ENCODE data around the gene NPW. TPM values are rescaled to one million over a fixed set of nuclear protein-coding genes. Genes with fewer than 3 reads are reported as not detected.
A peak's percentile ranks its signal among the peaks of the same experiment; 100 is the strongest.

The NPW gene
- total RNA-seq, 1 experiment from 2014 or later, result 7.1 TPM

DNA sequence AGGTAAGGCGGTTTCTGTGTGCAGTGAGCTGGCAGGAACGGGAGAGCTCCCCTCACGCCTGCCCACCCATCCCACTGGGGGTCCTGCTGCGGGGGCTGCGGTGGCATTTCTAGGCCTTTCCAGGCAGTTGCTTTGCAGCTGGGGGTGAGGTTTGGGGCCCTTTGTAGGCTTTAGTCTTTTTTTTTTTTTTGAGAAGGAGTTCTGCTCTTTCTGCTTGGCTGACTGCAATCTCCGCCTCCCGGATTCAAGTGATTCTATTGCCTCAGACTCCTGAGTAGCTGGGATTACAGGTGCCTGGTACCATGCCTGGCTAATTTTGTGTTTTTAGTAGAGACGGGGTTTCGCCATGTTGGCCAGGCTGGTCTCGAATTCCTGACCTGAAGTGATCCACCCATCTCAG is 39.3 kb downstream of the NPW start:
- no peaks in the 10 kb centered on the region for H3K27me3 ChIP-seq (ENCODE audit: insufficient read depth, low read length)
- no peak overlapping the region for H3K4ac ChIP-seq (ENCODE audit: low read depth, low read length)
- H3K23ac ChIP-seq (ENCODE audit: insufficient read length, low read depth, low read length), result no peak overlapping the region
- H4K20me1 ChIP-seq (ENCODE audit: control insufficient read depth, insufficient read depth, insufficient read length), result peaks cover 2% of the 10 kb centered on the region
- no peaks in the 10 kb centered on the region for H3K9me3 ChIP-seq (ENCODE audit: control insufficient read depth, low read depth, low read length)
- Mint-ChIP-seq H3K27me3 (ENCODE audit: low read depth) (no peaks in the 10 kb centered on the region), H3K4me1 (no peaks in the 10 kb centered on the region), H3K9me3 (no peaks in the 10 kb centered on the region), H3K36me3 (ENCODE audit: insufficient read depth in 1 of 3, low read depth in 3 of 3) (peaks cover 0 to 29% (median 18%) of the 10 kb centered on the region in 3 experiments; a peak in 5 of 7 replicates), H3K27ac (peak overlapping the region in 2 of 3 experiments; percentile 25 to 95; a peak in 1 of 7 replicates), H3K4me3 (no peak overlapping the region; a peak in 1 of 5 replicates)
- H4K8ac ChIP-seq (replicated peaks; ENCODE audit: insufficient read length, low read depth, low read length), result no peak overlapping the region
- no peak overlapping the region for H2BK12ac ChIP-seq (ENCODE audit: insufficient read length, low read depth, low read length)
- H2AK5ac ChIP-seq (ENCODE audit: insufficient read length, low read length), result no peak overlapping the region
- no peaks in the 10 kb centered on the region for H3K4me1 ChIP-seq (ENCODE audit: insufficient read depth, low read length)
- no peak overlapping the region for H3K14ac ChIP-seq (ENCODE audit: insufficient read depth, low read length)
- H3T11ph ChIP-seq (ENCODE audit: low read length), result no peak overlapping the region
- H4K5ac ChIP-seq (ENCODE audit: insufficient read length, low read depth, low read length), result no peak overlapping the region
- H3K4me2 ChIP-seq (ENCODE audit: insufficient read depth, insufficient read length, low read length), result no peak overlapping the region
- no peak overlapping the region for H3K18ac ChIP-seq (ENCODE audit: insufficient read length, low read depth, low read length)
- no peak overlapping the region for H2BK120ac ChIP-seq (ENCODE audit: low read depth, low read length, poor library complexity, severe bottlenecking)
- no peaks in the 10 kb centered on the region for H3K79me2 ChIP-seq (ENCODE audit: insufficient read depth, low read length)
- no peak overlapping the region for H2BK5ac ChIP-seq (ENCODE audit: insufficient read length, low read length)
- no peak overlapping the region for H3K56ac ChIP-seq (ENCODE audit: insufficient read length, low read depth, low read length)
- peaks cover 3% of the 10 kb centered on the region for H3K23me2 ChIP-seq (ENCODE audit: insufficient read length, low read depth, low read length, poor library complexity, severe bottlenecking)
- H2BK20ac ChIP-seq (ENCODE audit: low read depth, low read length, poor library complexity, severe bottlenecking), result no peak overlapping the region
- H4K91ac ChIP-seq (ENCODE audit: insufficient read length, low read depth, low read length), result no peak overlapping the region
- H2BK15ac ChIP-seq (ENCODE audit: low read depth, low read length), result no peak overlapping the region
- no peak overlapping the region for H3K9ac ChIP-seq (ENCODE audit: extremely low read depth, insufficient read length, low read length)
- no peak for DNase-seq
- no CpG with 5 or more reads among the region's 10 CpGs for WGBS (ENCODE audit: extremely low coverage, insufficient read length, low lambda C conversion rate)
- H3K27ac ChIP-seq (ENCODE audit: insufficient read length, low read depth, low read length), result no peak overlapping the region
- TF ChIP-seq, protein P1, sequence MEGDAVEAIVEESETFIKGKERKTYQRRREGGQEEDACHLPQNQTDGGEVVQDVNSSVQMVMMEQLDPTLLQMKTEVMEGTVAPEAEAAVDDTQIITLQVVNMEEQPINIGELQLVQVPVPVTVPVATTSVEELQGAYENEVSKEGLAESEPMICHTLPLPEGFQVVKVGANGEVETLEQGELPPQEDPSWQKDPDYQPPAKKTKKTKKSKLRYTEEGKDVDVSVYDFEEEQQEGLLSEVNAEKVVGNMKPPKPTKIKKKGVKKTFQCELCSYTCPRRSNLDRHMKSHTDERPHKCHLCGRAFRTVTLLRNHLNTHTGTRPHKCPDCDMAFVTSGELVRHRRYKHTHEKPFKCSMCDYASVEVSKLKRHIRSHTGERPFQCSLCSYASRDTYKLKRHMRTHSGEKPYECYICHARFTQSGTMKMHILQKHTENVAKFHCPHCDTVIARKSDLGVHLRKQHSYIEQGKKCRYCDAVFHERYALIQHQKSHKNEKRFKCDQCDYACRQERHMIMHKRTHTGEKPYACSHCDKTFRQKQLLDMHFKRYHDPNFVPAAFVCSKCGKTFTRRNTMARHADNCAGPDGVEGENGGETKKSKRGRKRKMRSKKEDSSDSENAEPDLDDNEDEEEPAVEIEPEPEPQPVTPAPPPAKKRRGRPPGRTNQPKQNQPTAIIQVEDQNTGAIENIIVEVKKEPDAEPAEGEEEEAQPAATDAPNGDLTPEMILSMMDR (conservative IDR thresholded peaks at IDR 0.05), result no peak
- no peak overlapping the region for H2AFZ ChIP-seq (ENCODE audit: low read length)
- no peaks in the 10 kb centered on the region for H3K79me1 ChIP-seq (ENCODE audit: insufficient read depth, low read depth, low read length, poor library complexity, severe bottlenecking)

Data from H9 (cell line).